Hepatocyte (in vitro differentiated cells): Measurements from ENCODE around the gene PACS1.

Source experiments
- CTCF ChIP-seq: fragments of 200-600 bp; sonication (generic); IDR thresholded peaks from 2 replicates; pipeline ENCODE4 v1.5.1; 2016; ENCODE audit warnings: antibody characterized with exemption, mild to moderate bottlenecking; ENCODE audit not compliant: poor library complexity
- EZH2 ChIP-seq: fragments of 200-600 bp; sonication (generic); IDR thresholded peaks from 2 replicates; pipeline ENCODE4 v1.6.1; 2016; ENCODE audit warnings: antibody characterized with exemption, mild to moderate bottlenecking, borderline replicate concordance

GRCh38 chr11:66046901-66047300 lies 23.2 kb upstream of the PACS1 start:
- no peak for TF ChIP-seq CTCF
- TF ChIP-seq EZH2, result no peak
